Left ventricle myocardium inferior (tissue), 1 donor: ENCODE measurements around the gene NLRC3. TPM values are rescaled to one million over a fixed set of nuclear protein-coding genes. Genes with fewer than 3 reads are reported as not detected.

Source experiments
- DNase-seq: peaks from one replicate; pipeline ENCODE4 v3.0.0-alpha.2; 2020
- H3K27ac ChIP-seq: fragments of 200-600 bp; replicated peaks from 2 replicates; pipeline ENCODE4 v1.8.0; 2021
- H3K27me3 ChIP-seq: fragments of 200-600 bp; 2 replicates; pipeline ENCODE4 v1.8.0; 2021; ENCODE audit warnings: low read depth
- H3K36me3 ChIP-seq: fragments of 200-600 bp; 2 replicates; pipeline ENCODE4 v1.8.0; 2021
- H3K4me1 ChIP-seq: fragments of 200-600 bp; 2 replicates; pipeline ENCODE4 v1.8.0; 2021
- H3K4me3 ChIP-seq: fragments of 200-600 bp; 2 replicates; pipeline ENCODE4 v1.8.0; 2021; ENCODE audit warnings: mild to moderate bottlenecking, moderate library complexity
- H3K9me3 ChIP-seq: fragments of 200-600 bp; replicated peaks from 2 replicates; pipeline ENCODE4 v1.8.0; 2021
- intact Hi-C: fragments of 100-400 bp; cut with micrococcal nuclease; formaldehyde crosslinking; loops from one replicate; pipeline ENCODE4 v1.11.0; 2022
- total RNA-seq: library from RNA; stranded (reverse); fragmentation: NEBNext Ultra II Directional; extraction: Animal tissue kit (Norgen Biotek cat#: 25700); gene quantifications from one replicate; pipeline ENCODE4 v1.2.1, GENCODE V29; 2021
- TF ChIP-seq, protein P1 (sequence below): fragments of 200-600 bp; IDR thresholded peaks from 2 replicates; pipeline ENCODE4 v1.8.0; 2021; ENCODE audit warnings: antibody characterized with exemption, mild to moderate bottlenecking, borderline replicate concordance
- donor health status: DM: no; HTN: yes; CAD: no; lungs with severe emphysema.

Gene NLRC3
- total RNA-seq, 1 donor from 2014 or later = 0.93 TPM

DNA sequence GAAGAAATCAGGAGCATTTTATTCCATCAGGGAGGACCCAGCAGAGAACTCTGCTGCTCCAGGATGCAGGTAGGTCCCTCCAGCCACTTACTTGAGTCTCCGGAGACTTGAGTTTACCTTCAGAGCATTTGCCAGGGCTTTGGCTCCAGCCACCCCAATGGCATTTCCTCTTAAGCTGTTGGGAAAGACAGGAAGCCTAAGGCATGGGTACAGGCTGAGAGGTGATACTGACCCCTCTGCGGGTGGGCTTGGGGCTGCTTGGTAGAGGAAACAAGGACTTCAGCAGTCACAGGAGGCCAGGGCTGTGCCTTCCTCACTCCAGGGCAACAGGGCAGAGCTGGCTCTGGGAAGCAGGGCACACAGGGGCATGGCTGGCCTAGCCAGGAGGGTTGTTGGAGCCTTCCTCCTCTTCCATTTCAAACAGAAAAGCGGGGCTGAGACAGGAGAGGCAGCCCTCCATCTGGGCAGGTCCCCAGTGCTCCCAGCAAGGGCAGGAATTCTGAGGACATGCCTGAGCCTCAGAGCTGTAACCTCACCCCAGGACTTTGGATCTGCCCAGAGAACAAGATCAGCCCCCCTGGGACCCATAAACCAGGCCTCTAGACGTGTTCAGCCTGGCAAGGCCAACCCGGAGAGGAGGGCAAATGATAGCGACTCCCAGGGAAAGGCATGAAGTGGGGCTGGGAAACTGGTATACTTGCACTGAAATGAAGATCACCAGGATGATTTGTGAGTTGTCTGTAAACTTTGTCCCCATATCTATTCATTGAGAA is 34.4 kb downstream of the NLRC3 start:
- DNase-seq = no peak
- Histone ChIP-seq H3K9me3 (no peaks in the 10 kb centered on the region), H3K27me3 (no peaks in the 10 kb centered on the region), H3K4me3 (no peak overlapping the region), H3K4me1 (peaks cover 15% of the 10 kb centered on the region), H3K27ac (no peak overlapping the region), H3K36me3 (peaks cover 25% of the 10 kb centered on the region)
- intact Hi-C loops = no loop called here
- TF ChIP-seq, protein P1, sequence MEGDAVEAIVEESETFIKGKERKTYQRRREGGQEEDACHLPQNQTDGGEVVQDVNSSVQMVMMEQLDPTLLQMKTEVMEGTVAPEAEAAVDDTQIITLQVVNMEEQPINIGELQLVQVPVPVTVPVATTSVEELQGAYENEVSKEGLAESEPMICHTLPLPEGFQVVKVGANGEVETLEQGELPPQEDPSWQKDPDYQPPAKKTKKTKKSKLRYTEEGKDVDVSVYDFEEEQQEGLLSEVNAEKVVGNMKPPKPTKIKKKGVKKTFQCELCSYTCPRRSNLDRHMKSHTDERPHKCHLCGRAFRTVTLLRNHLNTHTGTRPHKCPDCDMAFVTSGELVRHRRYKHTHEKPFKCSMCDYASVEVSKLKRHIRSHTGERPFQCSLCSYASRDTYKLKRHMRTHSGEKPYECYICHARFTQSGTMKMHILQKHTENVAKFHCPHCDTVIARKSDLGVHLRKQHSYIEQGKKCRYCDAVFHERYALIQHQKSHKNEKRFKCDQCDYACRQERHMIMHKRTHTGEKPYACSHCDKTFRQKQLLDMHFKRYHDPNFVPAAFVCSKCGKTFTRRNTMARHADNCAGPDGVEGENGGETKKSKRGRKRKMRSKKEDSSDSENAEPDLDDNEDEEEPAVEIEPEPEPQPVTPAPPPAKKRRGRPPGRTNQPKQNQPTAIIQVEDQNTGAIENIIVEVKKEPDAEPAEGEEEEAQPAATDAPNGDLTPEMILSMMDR = no peak

DNA sequence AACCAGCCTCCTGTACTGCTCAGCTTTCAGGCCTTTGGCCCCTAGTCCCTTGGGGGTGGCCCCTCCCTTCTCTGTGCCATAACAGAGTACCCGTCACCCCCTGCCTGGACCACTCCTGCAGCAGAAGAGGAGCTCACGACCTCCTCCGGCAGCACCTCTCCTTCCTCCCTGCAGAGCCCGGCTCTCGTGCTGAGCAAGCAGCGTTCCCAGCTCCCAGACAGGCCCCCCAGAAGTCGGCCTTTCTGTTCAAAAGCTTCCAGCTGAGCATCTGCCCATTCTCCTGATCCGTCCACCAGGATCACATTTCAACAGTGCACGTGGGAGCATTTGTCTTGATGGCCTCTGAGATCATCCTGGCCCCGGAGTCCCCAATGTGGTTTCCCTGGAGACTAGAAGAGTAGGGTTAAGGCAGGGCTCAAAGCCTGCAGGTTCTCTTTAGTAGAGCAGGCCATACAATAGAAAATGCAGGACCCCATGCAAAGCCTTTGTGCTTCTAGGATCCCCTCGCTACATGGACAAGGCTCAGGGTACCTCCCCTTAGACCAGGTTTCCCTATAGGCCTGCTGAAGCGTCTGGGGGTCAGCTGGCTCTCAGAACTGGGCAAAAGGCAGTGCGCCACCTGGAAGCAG is 35.6 kb downstream of the NLRC3 start:
- Histone ChIP-seq H3K4me3 (no peak overlapping the region), H3K9me3 (no peaks in the 10 kb centered on the region), H3K27me3 (no peaks in the 10 kb centered on the region), H3K36me3 (peaks cover 29% of the 10 kb centered on the region), H3K4me1 (peaks cover 13% of the 10 kb centered on the region), H3K27ac (no peak overlapping the region)
- intact Hi-C loops = no loop called here
- TF ChIP-seq, protein P1 = no peak
- no peak for DNase-seq

DNA sequence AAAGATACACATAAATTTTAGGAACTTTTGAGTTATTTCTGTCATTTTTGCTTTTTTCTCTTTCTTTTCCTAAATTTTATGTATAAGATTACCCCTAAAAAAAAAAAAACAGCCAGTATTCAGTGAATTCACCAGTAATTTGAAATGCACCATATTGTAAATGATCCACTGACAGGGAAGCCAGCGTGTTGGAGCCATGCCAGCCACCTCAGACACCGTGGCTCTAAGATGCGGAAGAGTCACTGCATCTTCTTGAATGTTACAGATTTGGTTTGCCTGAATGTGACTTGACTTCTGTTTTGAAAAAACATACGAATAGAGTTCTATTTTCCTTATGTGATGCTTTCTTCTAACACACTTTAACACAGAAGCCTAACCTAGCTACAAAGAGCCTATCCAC is 39.0 kb downstream of the NLRC3 start:
- Histone ChIP-seq H3K4me3 (no peak overlapping the region), H3K36me3 (peaks cover 44% of the 10 kb centered on the region), H3K9me3 (no peaks in the 10 kb centered on the region), H3K4me1 (peaks cover 19% of the 10 kb centered on the region), H3K27me3 (no peaks in the 10 kb centered on the region), H3K27ac (no peak overlapping the region)
- TF ChIP-seq, protein P1 = no peak
- DNase-seq = no peak
- intact Hi-C loops = no loop called here

DNA sequence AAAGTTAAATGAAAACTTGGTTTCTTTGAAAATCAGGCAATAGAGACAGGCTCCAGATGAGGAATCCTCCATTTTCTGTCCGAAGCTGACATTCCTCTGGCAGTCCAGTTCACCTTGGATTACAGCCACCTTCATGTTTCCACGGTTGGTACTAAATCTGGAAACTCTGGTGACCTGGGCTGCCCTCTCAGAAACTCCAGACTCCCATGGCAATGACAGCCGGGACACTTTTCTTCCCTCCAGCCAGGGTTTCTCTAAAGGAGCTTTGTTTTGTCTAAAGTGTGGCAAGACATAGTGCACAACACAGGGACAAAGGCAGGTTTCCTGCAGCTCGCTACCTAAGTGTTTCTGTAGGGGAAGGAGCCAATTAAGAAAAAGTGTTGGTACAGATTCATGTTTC is 40.4 kb downstream of the NLRC3 start:
- H3K27ac ChIP-seq = peak overlapping the region; percentile 78
- H3K4me1 ChIP-seq = peaks cover 19% of the 10 kb centered on the region
- peaks cover 55% of the 10 kb centered on the region for H3K36me3 ChIP-seq
- H3K9me3 ChIP-seq = no peaks in the 10 kb centered on the region
- intact Hi-C loops = no loop called here
- TF ChIP-seq, protein P1 = no peak
- no peaks in the 10 kb centered on the region for H3K27me3 ChIP-seq
- no peak overlapping the region for H3K4me3 ChIP-seq
- no peak for DNase-seq

DNA sequence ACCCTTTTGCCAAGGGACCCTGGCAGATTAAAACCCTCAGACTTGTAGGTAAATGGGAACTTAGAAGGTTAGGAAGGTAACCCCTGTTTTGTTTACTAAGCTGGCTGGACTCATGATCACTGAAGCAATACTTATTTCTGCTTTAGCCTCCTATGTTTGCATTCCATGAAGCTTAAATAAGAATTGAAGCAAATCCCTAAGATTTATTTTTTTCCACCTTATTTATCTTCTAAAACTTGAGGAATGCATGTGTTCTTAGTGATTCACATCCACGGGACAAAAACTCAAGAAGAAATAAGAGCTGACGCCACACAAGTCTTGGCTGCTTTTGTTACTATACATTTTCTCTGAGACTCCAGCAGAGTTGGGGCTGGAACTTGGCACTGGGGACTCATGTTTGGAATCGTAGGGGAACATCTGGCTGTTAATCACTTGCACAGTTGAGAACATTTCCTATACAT is 40.9 kb downstream of the NLRC3 start:
- H3K27me3 ChIP-seq = no peaks in the 10 kb centered on the region
- peaks cover 55% of the 10 kb centered on the region for H3K36me3 ChIP-seq
- H3K27ac ChIP-seq = peak overlapping the region; percentile 78
- no peak overlapping the region for H3K4me3 ChIP-seq
- peaks cover 19% of the 10 kb centered on the region for H3K4me1 ChIP-seq
- no peak for DNase-seq
- intact Hi-C loops = no loop called here
- no peaks in the 10 kb centered on the region for H3K9me3 ChIP-seq
- TF ChIP-seq, protein P1 = no peak
